Thoracic aorta (tissue), 2 donors: Measurements from ENCODE around the gene TBC1D3B. TPM values are rescaled to one million over a fixed set of nuclear protein-coding genes. Genes with fewer than 3 reads are reported as not detected.
"Not testable (repeated sequence)": the region's sequence is repeated elsewhere in the genome, so short reads cannot be mapped to it uniquely, and the experiment has no call there.

Source experiments
- ATAC-seq: fragments of 150-250 bp; one replicate; pipeline ENCODE4 v1.8.0; 2017; ENCODE audit warnings: low read depth; ENCODE audit not compliant: insufficient number of reproducible peaks, low FRiP score
- DNase-seq: peaks from one replicate; pipeline ENCODE4 v3.0.0-alpha.2; 2020; ENCODE audit warnings: low spot score
- H3K27ac ChIP-seq, 2 donors: fragments of 200-600 bp; sonication (generic); 1 replicate in 1 of 2; 2 replicates in 1 of 2; pipeline ENCODE4 v1.5.1; 2016; ENCODE audit warnings: mild to moderate bottlenecking in 2 of 2, moderate library complexity in 2 of 2
- H3K27me3 ChIP-seq: fragments of 200-600 bp; sonication (generic); replicated peaks from 2 replicates; pipeline ENCODE4 v1.6.0; 2016; ENCODE audit warnings: mild to moderate bottlenecking; ENCODE audit not compliant: insufficient read depth
- H3K36me3 ChIP-seq: fragments of 200-600 bp; sonication (generic); one replicate; pipeline ENCODE4 v1.5.1; 2016
- H3K4me1 ChIP-seq, 2 donors: fragments of 200-600 bp; sonication (generic); 1 replicate in 1 of 2; 2 replicates in 1 of 2; pipeline versions ENCODE4 v1.5.1 to v1.6.0; 2016; ENCODE audit warnings: low read depth in 2 of 2, mild to moderate bottlenecking in 1 of 2; ENCODE audit not compliant: control insufficient read depth in 1 of 2
- H3K4me3 ChIP-seq: fragments of 200-600 bp; sonication (generic); 2 replicates; pipeline ENCODE4 v1.5.1; 2016; ENCODE audit warnings: mild to moderate bottlenecking
- H3K9me3 ChIP-seq: fragments of 200-600 bp; sonication (generic); 2 replicates; pipeline ENCODE4 v1.5.1; 2016
- total RNA-seq, 2 donors: library from RNA; depleted of rRNA; stranded (reverse); fragments of >200 nt; gene quantifications; one replicate each; pipeline versions ENCODE4 v1.1.0 to v1.2.3, GENCODE V29; 2016
- TF ChIP-seq, protein P1 (sequence below): fragments of 200-600 bp; sonication (generic); IDR thresholded peaks from one replicate; pipeline ENCODE4 v1.5.1; 2019; ENCODE audit warnings: antibody characterized with exemption

Gene TBC1D3B
- total RNA-seq, 2 donors from 2014 or later: 4.0 TPM; not detected in 1

DNA sequence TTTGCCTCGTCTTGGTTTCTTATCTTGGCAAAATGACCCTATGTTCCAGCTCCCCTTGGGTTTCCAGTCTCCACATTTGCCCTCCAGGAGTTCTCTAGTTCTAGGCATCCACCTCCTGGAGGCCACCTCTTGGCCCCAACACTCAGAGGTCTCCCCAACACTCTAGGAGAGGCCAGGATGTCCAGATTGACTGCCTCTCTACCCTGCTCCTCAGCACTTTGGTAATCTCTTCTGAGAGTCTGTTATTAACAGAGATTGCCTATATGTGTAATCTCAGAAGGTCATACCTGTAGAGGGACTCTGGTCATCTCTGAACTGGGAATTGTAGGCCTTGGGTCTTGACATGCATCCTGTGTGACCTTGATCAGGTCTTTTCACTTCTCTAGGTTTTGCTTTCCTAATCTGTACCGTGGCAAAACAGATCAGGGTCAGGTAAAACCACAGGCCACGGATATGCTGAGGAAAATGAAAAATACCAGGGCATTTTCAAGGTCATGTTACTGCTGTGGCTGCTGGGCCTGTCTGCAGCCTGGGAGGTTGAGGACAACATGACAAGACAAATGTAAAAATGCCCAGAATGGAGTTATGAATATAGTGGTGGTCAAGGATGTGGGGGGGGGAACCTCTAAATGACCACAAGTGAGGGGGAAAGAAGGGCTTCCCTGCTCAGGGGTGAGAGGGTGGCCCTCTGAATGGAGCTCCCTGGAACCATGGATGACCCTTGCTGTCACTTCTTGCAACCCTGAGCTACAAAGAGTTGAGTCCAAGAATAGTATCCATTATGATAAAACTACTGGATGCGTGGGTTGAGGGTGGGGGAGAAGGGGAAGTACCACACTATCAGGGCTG lies 29.4 kb upstream of the TBC1D3B start:
- H3K36me3 ChIP-seq: no peaks in the 10 kb centered on the region
- no peak overlapping the region for H3K27ac ChIP-seq
- H3K4me3 ChIP-seq: no peak overlapping the region
- DNase-seq (no peak), ATAC-seq (no peak)
- TF ChIP-seq, protein P1, sequence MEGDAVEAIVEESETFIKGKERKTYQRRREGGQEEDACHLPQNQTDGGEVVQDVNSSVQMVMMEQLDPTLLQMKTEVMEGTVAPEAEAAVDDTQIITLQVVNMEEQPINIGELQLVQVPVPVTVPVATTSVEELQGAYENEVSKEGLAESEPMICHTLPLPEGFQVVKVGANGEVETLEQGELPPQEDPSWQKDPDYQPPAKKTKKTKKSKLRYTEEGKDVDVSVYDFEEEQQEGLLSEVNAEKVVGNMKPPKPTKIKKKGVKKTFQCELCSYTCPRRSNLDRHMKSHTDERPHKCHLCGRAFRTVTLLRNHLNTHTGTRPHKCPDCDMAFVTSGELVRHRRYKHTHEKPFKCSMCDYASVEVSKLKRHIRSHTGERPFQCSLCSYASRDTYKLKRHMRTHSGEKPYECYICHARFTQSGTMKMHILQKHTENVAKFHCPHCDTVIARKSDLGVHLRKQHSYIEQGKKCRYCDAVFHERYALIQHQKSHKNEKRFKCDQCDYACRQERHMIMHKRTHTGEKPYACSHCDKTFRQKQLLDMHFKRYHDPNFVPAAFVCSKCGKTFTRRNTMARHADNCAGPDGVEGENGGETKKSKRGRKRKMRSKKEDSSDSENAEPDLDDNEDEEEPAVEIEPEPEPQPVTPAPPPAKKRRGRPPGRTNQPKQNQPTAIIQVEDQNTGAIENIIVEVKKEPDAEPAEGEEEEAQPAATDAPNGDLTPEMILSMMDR: no peak
- H3K9me3 ChIP-seq: no peaks in the 10 kb centered on the region
- H3K27me3 ChIP-seq: no peaks in the 10 kb centered on the region
- no peaks in the 10 kb centered on the region for H3K4me1 ChIP-seq

DNA sequence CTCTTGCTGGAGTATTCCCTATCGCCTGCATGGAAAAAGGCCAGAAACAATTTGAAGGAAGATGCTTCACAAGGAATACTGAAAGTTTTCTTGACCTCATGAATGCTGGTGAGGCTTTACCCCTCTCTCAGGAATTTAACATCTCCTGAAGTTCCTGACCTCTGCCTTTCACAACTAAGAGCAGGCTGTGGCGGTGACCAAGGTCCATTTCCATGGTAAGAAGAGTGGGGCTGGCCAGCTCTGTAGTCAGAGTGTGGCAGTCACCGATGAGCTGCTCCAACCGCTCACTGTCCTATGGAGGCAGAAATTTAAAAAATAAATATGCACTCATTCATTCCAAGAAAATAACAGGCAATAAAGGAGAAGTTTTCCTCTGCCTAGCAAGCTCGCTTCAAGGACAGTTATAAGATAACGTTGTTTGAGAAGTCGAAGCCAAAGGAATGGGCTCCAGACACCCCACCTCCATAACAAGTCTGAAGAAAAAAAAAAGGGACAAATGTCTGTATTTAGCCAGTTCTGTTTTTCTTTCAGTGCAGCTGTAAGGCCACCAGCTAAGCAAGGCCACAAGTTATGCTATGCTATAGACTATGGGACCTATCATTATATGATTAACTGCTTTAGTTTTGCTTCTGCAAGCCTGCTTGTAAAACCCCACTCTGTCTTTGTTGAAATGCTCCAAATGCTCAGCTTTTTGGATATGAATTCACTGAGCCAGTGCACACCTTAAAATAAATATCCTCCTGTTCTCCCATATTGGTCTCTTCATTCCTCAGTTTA lies 28.5 kb upstream of the TBC1D3B start:
- no peak for DNase-seq
- no peaks in the 10 kb centered on the region for H3K9me3 ChIP-seq

DNA sequence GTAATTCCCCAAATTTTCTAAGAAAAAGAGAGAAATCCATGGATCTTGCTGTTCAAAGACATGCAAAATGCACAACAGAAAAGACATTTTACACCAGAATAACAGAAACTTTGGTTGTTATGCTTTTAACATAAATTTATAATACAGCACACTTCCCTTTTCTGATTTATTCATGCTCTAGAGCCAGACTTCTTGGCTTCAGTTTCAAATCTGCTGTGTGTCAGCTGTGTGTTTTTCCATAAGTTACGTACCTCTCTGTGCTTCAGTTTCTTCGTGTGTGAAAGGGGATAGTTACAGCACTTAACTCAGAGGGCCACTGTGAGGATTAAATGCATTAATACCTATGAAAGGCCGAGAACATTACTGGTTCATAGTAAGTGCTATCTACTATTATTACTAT lies 26.9 kb upstream of the TBC1D3B start:
- Histone ChIP-seq H3K4me1 (no peaks in the 10 kb centered on the region), H3K27ac (no peak overlapping the region), H3K4me3 (no peak overlapping the region), H3K27me3 (no peaks in the 10 kb centered on the region), H3K36me3 (no peaks in the 10 kb centered on the region), H3K9me3 (no peaks in the 10 kb centered on the region)
- no peak for DNase-seq
- TF ChIP-seq, protein P1: no peak
- ATAC-seq: no peak

More for the DNA sequence above, 28.5 kb upstream of the TBC1D3B start:
- H3K4me3 ChIP-seq: no peak overlapping the region
- TF ChIP-seq, protein P1: no peak
- H3K36me3 ChIP-seq: no peaks in the 10 kb centered on the region
- H3K27me3 ChIP-seq: no peaks in the 10 kb centered on the region
- no peak overlapping the region for H3K27ac ChIP-seq
- no peaks in the 10 kb centered on the region for H3K4me1 ChIP-seq
- ATAC-seq: no peak

DNA sequence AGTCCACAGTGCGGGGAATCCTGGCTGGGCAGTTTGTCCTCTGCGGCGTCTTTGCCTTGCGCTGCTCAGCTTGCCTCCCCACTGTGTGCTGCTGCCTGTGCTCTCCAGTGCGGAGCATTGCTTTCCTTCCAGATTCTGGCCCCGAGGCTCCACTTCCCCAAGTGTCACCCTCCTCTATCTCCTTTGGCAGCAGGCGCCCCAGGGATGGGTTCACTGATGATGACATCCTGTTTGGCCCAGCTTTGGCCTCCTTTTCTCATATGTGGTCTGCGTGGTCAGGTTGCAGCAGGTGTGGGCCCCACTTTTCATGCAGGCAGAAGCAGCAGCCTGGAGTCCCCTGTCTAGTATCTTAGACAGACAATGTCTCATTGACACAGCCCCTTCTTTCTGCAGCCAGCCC lies 25.1 kb upstream of the TBC1D3B start:
- not testable (repeated sequence) for H3K4me3 ChIP-seq, H3K27ac ChIP-seq, H3K36me3 ChIP-seq, DNase-seq, H3K27me3 ChIP-seq, ATAC-seq, H3K9me3 ChIP-seq, H3K4me1 ChIP-seq

DNA sequence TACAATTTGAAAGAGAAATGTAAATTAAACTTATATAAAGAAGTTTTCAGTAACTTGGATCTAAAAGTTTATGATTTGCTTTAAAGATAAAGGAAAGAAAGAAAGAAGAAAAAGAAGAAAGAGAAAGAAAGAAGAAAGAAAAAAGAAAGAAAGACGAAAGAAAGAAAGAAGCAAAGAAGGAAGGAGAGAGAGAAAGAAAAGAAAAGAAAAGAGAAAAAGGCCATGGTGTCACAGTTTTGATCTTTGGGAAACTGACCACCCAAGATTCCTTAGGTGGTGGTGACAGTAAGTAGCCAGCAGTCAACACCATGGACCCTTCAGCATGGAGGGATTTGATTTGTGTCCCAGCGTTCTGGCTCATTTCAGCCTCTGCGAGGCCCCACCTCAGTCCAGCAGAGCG lies 24.7 kb upstream of the TBC1D3B start:
- not testable (repeated sequence) for H3K27ac ChIP-seq, H3K4me3 ChIP-seq, H3K27me3 ChIP-seq, H3K36me3 ChIP-seq, ATAC-seq, DNase-seq, H3K4me1 ChIP-seq, H3K9me3 ChIP-seq

DNA sequence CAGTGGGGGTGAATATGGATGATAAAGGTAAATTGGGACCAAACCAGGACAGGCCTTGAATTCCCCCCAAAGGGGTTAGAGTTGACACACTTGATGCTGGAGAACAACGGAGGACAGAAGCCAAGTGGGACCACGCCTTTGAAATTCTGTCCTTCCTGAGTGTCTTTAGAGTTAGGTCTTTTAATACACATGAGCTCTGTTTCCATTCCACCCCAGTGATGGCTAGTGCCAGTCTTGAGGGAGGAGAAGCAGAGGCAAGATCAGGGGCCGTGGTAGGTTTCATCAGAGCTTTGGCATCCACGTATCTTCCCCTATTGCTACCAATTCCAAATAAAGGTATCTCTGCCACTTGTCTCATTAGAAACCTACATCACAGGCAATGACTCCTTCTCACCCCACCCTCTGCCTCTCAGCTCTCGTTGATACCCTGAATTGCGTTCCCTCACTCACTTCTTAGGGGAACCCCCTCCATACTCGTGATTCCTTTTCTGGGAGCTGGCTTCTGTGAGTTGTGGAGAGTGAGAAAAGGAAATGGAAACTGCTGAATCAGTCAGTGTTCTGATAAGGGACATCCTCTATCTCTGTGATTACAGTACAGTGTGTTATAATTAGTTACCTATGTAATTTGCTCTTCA lies 22.5 kb upstream of the TBC1D3B start:
- DNase-seq: no peak
- Histone ChIP-seq H3K36me3 (no peaks in the 10 kb centered on the region), H3K4me1 (no peaks in the 10 kb centered on the region), H3K27ac (no peak overlapping the region), H3K27me3 (no peaks in the 10 kb centered on the region), H3K4me3 (no peak overlapping the region), H3K9me3 (no peaks in the 10 kb centered on the region)
- TF ChIP-seq, protein P1: no peak
- ATAC-seq: no peak
